Fibroblast of lung (primary cell): ENCODE data around the gene DLGAP4. TPM values are rescaled to one million over a fixed set of nuclear protein-coding genes. Genes with fewer than 3 reads are reported as not detected.

Experiments
- DNase-seq, 2 donors: peaks; one replicate each; pipeline versions ENCODE4 v3.0.0 to v3.0.0-alpha.2; 2010; ENCODE audit warnings: low read depth in 2 of 2
- H2AFZ ChIP-seq: 2 replicates; pipeline ENCODE4 v1.5.1; 2012; ENCODE audit warnings: low read length, control low read depth, inconsistent platforms
- H3K27ac ChIP-seq: 2 replicates; pipeline ENCODE4 v1.5.1; 2011; ENCODE audit warnings: low read length, control low read depth; ENCODE audit not compliant: insufficient read depth
- H3K27me3 ChIP-seq: 2 replicates; pipeline ENCODE4 v1.5.1; 2011; ENCODE audit warnings: mild to moderate bottlenecking, low read length; ENCODE audit not compliant: control insufficient read depth, insufficient read depth
- H3K36me3 ChIP-seq: 2 replicates; pipeline ENCODE4 v1.5.1; 2011; ENCODE audit warnings: low read length; ENCODE audit not compliant: control insufficient read depth, insufficient read depth
- H3K4me1 ChIP-seq: 2 replicates; pipeline ENCODE4 v1.5.1; 2011; ENCODE audit warnings: low read length; ENCODE audit not compliant: control insufficient read depth, insufficient read depth; ENCODE audit errors: extremely low read depth
- H3K4me2 ChIP-seq: 2 replicates; pipeline ENCODE4 v1.5.1; 2011; ENCODE audit warnings: low read length, control low read depth; ENCODE audit not compliant: insufficient read depth; ENCODE audit errors: extremely low read depth
- H3K4me3 ChIP-seq, 4 experiments: fragments of 200-600 bp in 1 of 4; sonication (generic) in 1 of 4; replicated peaks in 1 of 4; 2 replicates each; pipeline ENCODE4 v1.5.1; 2011 to 2016; ENCODE audit warnings: low read length in 4 of 4, low read depth in 3 of 4, mild to moderate bottlenecking in 3 of 4, control low read depth in 2 of 4, inconsistent platforms in 1 of 4, mixed read lengths in 1 of 4; ENCODE audit not compliant: insufficient read depth in 1 of 4; ENCODE audit errors: control extremely low read depth in 1 of 4
- H3K79me2 ChIP-seq: 2 replicates; pipeline ENCODE4 v1.5.1; 2012; ENCODE audit warnings: mild to moderate bottlenecking, low read length, inconsistent platforms; ENCODE audit not compliant: control insufficient read depth, insufficient read depth
- H3K9ac ChIP-seq: 2 replicates; pipeline ENCODE4 v1.5.1; 2011; ENCODE audit warnings: mild to moderate bottlenecking, low read length, control low read depth; ENCODE audit not compliant: insufficient read depth
- H3K9me3 ChIP-seq: 2 replicates; pipeline ENCODE4 v1.5.1; 2012; ENCODE audit warnings: low read depth, low read length; ENCODE audit not compliant: control insufficient read depth, insufficient read depth
- H4K20me1 ChIP-seq: 2 replicates; pipeline ENCODE4 v1.5.1; 2011; ENCODE audit warnings: low read length; ENCODE audit not compliant: control insufficient read depth, insufficient read depth; ENCODE audit errors: extremely low read depth
- CTCF ChIP-seq, 2 donors: IDR thresholded peaks in 1 of 2; conservative IDR thresholded peaks in 1 of 2; 1 replicate in 1 of 2; 2 replicates in 1 of 2; pipeline ENCODE4 v1.5.1; 2011 to 2012; ENCODE audit warnings: low read length in 2 of 2, control low read depth in 1 of 2, inconsistent platforms in 1 of 2, low read depth in 1 of 2, mild to moderate bottlenecking in 1 of 2
- EZH2 ChIP-seq: IDR thresholded peaks from 2 replicates; pipeline ENCODE4 v1.5.1; 2012; ENCODE audit warnings: low read length, control low read depth, mild to moderate bottlenecking; ENCODE audit errors: missing control alignments
- polyA plus RNA-seq, 2 donors: library from polyadenylated mRNA; depleted of rRNA in 1 of 2; stranded (reverse) in 1 of 2; unstranded in 1 of 2; fragments of >200 nt; gene quantifications; 2 replicates each; pipeline ENCODE4 v1.2.1, GENCODE V29; 2011 to 2012; ENCODE audit warnings: missing spikeins in 1 of 2
- total RNA-seq: library from RNA; depleted of rRNA; stranded (reverse); fragments of >200 nt; gene quantifications from 2 replicates; pipeline ENCODE4 v1.2.1, GENCODE V29; 2014

The DLGAP4 gene
- total and polyA plus RNA-seq, 2 donors (not counting 1 experiment from before 2014, with no cell fraction given), result 25.9 to 26.9 TPM

GRCh38 chr20:36396340-36396739 is 90.2 kb downstream of the DLGAP4 start:
- Histone ChIP-seq H3K79me2 (no peaks in the 10 kb centered on the region), H3K4me3 (no peak overlapping the region), H3K9ac (no peak overlapping the region), H2AFZ (no peak overlapping the region), H3K27me3 (peaks cover 24% of the 10 kb centered on the region), H3K4me2 (no peak overlapping the region), H3K36me3 (no peaks in the 10 kb centered on the region), H3K27ac (no peak overlapping the region), H4K20me1 (no peaks in the 10 kb centered on the region), H3K9me3 (no peaks in the 10 kb centered on the region), H3K4me1 (no peaks in the 10 kb centered on the region)
- TF ChIP-seq EZH2 (no peak), CTCF (conservative IDR thresholded peaks at IDR 0.05 in 1 of 2, IDR thresholded peaks at IDR 0.05 in 1 of 2; ENCODE audit: low read depth in 1 of 2, low read length in 2 of 2) (no peak)
- DNase-seq, result no peak

DNA sequence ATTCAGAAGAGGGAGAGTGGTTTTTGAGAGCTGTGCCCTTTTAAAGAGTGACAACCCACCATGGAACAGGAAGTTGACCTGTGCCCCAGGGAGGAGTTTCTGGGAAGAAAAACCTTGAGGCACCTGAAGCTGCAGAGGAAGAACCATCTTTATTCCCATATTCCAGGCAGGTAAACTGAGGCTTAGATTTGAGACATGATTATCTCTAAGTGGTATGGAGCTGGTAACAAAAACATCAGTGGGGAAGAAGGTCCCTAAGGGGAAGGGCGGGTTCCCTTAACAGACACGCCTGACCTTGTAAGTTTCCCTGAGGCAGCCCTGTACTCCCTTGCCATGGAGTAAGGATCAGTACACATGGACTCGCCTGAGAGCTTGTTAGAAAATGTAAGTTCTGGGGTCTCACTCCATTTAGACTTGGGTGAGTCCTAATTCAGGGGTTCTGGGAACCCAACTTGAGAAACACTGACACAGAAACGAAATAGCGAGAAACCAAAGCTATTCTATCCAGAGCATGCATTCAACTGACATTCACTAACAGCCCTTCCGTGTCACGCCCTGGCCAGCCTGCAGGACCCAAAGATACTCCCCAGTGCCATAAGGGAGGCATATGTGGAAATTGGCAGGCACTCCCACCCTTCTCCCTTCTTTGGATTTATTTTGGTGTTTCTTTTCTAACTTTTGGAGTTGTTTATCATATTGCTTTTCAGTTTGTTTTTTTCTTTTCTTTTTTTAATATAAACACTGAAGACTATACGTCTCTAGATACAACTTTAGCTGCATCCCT is 90.9 kb downstream of the DLGAP4 start:
- no peak for DNase-seq
- H3K9me3 ChIP-seq, result no peaks in the 10 kb centered on the region
- no peak overlapping the region for H3K4me3 ChIP-seq
- no peak overlapping the region for H3K27ac ChIP-seq
- H3K27me3 ChIP-seq, result peaks cover 24% of the 10 kb centered on the region
- no peaks in the 10 kb centered on the region for H3K36me3 ChIP-seq
- H3K4me2 ChIP-seq, result no peak overlapping the region
- no peaks in the 10 kb centered on the region for H4K20me1 ChIP-seq
- no peaks in the 10 kb centered on the region for H3K4me1 ChIP-seq
- no peaks in the 10 kb centered on the region for H3K79me2 ChIP-seq
- TF ChIP-seq CTCF (conservative IDR thresholded peaks at IDR 0.05 in 1 of 2, IDR thresholded peaks at IDR 0.05 in 1 of 2; ENCODE audit: low read depth in 1 of 2, low read length in 2 of 2) (no peak), EZH2 (no peak)
- H3K9ac ChIP-seq, result no peak overlapping the region
- H2AFZ ChIP-seq, result no peak overlapping the region

- no peak overlapping the region for H3K27ac ChIP-seq
- no peak overlapping the region for H3K4me2 ChIP-seq
- H4K20me1 ChIP-seq, result no peaks in the 10 kb centered on the region
- H3K9ac ChIP-seq, result no peak overlapping the region
- H3K36me3 ChIP-seq, result no peaks in the 10 kb centered on the region
- no peaks in the 10 kb centered on the region for H3K79me2 ChIP-seq
- H3K9me3 ChIP-seq, result no peaks in the 10 kb centered on the region
- H3K4me3 ChIP-seq, result no peak overlapping the region
- no peaks in the 10 kb centered on the region for H3K4me1 ChIP-seq
- peaks cover 28% of the 10 kb centered on the region for H3K27me3 ChIP-seq
- DNase-seq, result no peak
- TF ChIP-seq CTCF (conservative IDR thresholded peaks at IDR 0.05 in 1 of 2, IDR thresholded peaks at IDR 0.05 in 1 of 2; ENCODE audit: low read depth in 1 of 2, low read length in 2 of 2) (no peak), EZH2 (no peak)
- H2AFZ ChIP-seq, result no peak overlapping the region
Measured at GRCh38 chr20:36398515-36398914, 92.4 kb downstream of the DLGAP4 start.
